HG02852 (cell line): Measurements from ENCODE around the gene ADAP1.
A peak's percentile ranks its signal among the peaks of the same experiment; 100 is the strongest.
"Not testable (repeated sequence)": the region's sequence is repeated elsewhere in the genome, so short reads cannot be mapped to it uniquely, and the experiment has no call there.

Experiments
- ATAC-seq: cut with Tn5 transposase; IDR thresholded peaks from one replicate; pipeline ENCODE4 v1.9.1; 2021; ENCODE audit warnings: mild to moderate bottlenecking, moderate library complexity; ENCODE audit not compliant: unreplicated experiment

Gene ADAP1

GRCh38 chr7:883055-884021 is 71.1 kb downstream of the ADAP1 start:
- ATAC-seq = no peak

DNA sequence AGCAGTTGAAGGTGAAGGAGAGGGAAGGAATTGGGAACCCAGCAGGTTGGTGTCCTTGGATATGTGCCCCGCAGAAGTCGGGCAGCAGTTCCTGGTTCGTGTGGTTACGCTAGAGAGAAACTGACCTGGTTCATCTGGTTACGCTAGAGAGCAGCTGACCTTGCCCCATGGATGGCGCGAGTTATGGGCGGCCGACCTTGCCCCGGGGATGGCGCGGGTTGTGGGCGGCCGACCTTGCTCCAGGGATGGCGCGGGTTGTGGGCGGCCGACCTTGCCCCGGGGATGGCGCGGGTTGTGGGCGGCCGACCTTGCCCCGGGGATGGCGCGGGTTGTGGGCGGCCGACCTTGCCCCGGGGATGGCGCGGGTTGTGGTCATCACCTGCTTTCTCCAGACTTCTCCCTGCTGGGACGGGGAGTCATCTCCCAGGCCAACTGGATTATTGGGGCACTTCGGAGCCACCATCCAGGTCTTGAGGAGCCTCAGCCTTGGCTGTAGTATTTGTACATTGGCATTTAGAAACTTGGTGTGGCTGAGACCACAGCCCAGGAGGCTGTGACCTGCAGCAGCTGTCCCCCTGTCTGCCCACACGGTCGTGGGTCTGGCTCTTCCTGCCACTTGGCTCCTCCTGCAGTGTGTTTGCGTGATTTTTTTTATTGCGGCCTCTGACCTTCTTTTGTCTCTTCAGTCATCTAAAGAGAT is 72.0 kb downstream of the ADAP1 start:
- ATAC-seq = no peak

DNA sequence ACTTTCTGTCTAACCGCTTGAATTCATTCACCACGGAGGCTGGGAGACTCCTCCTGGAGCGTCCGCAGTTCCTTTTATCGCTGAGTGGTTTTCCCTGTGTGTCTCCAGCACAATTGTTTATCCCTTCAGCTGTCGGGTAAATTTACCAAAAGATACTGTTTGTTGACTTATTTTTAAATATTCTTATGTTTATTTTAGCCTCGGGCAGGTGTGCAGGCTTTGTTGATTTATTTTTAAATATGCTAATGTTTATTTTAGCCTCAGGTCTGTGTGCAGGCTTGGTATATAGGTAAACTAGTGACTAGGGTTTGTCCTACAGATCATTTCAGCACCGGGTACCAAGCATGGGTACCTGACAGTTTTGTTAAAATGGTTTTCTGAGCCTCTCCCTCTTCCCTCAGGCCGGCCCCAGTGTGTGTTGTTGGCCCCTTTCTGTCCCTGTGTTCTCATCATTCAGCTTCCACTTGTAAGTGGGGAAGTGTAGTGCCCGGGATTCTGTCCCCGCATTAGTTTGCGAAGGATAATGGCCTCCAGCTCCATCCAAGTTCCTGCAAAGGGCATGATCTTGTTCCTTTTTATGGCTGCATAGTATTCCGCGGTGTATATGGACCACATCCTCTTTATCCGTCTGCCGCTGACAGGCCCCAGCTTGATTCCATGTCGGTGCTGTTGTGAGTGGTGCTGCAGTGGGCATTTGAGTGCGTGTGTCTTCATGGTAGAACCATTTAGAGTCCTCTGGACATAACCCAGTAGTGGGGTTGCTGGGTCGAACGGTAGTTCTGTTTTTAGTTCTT is 72.8 kb downstream of the ADAP1 start:
- no peak for ATAC-seq

DNA sequence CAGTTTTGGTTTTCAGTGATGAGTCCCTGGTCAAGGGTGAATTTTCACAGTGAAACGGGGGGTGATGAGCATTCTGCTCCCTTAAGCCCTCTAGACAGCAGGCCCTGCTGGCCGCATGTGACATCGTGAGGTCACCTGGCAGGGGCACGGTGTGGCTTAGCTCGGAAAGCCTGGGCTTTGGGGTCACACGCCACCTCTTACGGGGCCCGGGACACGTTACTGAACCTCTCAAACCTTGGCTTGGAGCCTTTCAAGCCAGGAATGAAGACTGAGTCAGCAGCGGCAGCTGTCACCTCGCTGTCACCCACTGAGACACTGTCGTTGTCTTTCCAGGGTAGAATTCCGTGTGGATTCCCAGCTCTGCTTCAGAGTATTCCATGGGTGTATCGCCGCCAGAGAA is 74.0 kb downstream of the ADAP1 start:
- ATAC-seq = no peak

DNA sequence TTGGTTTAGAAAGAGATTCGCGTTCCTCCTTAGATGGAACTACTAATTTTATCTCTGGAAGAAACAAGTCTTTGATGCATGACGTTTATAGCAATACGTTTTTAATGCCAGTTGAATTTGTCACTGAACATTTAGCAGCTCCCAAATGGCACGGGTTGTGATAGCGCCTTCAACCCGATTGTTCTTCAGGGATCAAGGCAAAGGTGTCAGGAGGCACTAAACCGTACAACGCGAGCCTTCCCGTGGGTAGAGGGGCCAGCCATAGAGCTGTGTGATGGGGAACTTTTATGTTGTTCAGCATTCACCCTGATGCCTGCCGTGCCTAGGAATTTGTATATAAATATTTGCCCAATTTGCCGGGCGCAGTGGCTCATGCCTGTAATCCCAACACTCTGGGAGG is 74.8 kb downstream of the ADAP1 start:
- no peak for ATAC-seq

DNA sequence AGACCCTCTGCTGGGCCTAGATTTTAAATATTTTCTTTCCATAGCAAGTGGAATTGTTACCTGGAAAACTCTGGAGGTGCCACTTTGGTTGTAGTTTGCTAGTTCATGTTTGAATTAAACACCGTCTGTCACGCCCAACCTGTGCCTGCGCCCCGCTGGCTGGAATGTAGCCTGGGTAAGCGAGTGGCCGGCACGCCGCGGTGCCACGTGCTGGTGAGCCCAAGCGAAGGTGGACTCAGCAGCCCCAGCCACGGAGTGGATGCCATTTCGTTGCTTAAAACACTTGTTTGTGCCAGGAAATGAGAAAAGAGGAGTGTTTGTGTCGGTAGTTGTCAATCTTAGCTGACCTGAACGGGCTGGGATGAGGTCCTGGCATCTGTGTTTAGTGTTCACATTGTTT is 75.4 kb downstream of the ADAP1 start:
- ATAC-seq = no peak

- no peak for ATAC-seq
Measured at GRCh38 chr7:877312-878232, 76.9 kb downstream of the ADAP1 start.

- ATAC-seq = peak; percentile 19
Measured at GRCh38 chr7:876972-877311, 77.5 kb downstream of the ADAP1 start.

DNA sequence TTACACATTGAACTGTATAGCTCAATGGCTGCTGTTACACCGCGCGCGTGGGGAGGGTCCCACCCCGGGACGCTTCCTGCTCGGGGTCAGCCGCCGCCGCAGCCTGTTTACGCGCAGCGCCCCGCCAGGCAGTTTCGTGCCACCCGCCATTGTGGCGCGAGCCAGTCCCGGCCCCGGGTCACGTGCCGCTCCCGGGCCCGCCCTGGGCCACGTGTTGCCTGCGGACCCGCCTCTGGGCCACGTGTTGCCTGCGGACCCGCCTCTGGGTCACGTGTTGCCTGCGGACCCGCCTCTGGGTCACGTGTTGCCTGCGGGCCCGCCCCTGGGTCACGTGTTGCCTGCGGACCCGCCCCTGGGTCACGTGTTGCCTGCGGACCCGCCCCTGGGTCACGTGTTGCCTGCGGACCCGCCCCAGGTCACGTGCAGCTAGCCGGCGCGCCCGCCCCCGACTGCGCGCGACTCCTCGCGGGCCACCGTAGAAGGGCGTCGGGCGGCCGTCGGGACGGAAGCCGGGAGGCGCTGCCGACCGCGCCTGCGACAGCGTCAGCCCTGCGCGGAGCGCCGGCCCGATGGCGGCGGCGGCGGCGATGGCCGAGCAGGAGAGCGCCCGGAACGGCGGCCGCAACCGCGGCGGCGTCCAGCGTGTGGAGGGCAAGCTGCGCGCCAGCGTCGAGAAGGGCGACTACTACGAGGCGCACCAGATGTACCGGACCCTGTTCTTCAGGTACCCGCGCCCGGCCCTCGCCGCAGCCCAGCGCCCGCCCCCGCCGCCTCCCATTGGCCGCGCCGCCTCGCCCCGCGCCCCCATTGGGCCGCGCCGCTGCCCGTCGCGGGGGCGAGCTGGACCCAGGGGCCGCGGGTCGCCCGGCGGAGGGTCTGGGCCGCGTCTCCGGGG is 78.2 kb downstream of the ADAP1 start, which contains the start of gene GET4:
Gene GET4 (plus strand): TSS at position 478 of the 895 bp plus-strand sequence. CDS start 92 bp downstream, at position 570.
- ATAC-seq = peak; percentile 72

- ATAC-seq = no peak
Measured at GRCh38 chr7:875476-876076, 78.9 kb downstream of the ADAP1 start.

GRCh38 chr7:875051-875450 is 79.4 kb downstream of the ADAP1 start:
- ATAC-seq = no peak

- no peak for ATAC-seq
Measured at GRCh38 chr7:874031-874749, 80.3 kb downstream of the ADAP1 start.

GRCh38 chr7:873367-874002 is 81.0 kb downstream of the ADAP1 start:
- no peak for ATAC-seq

DNA sequence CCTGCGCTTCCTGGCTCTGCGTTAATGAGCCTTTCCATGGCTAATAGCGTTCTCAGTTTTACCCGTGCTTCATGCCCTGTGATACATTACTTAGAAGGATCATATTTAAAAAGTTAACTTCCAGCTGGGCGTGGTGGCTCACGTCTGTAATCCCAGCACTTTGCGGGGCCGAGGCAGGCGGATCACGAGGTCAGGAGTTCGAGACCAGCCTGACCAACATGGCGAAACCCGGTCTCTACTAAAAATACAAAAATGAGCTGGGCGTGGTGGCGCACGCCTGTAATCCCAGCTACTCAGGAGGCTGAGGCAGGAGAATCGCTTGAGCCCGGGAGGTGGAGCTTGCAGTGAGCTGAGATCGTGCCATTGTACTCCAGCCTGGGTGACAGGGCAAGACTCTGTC is 81.8 kb downstream of the ADAP1 start:
- ATAC-seq = not testable (repeated sequence)

- ATAC-seq = no peak
Measured at GRCh38 chr7:871900-872537, 82.5 kb downstream of the ADAP1 start.

- no peak for ATAC-seq
Measured at GRCh38 chr7:869348-869747, 85.1 kb downstream of the ADAP1 start.

DNA sequence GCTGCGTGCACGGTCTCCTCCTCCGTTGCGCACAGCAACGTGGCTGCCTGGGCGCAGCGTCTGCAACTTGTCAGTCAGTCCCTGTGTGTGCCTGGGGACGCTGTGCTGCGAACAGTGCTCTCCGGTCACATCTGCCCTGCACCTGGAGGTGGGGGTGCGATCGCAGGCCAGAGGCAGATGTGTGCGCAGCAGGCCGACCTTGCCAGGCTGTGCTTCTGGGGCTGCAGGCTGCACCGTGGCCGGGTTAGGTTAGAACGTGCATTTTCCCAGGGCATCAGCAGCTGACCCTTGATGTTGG is 86.3 kb downstream of the ADAP1 start:
- ATAC-seq = no peak
